Posterior vena cava (tissue), 2 donors: ENCODE measurements around the gene NKIRAS2. TPM values are rescaled to one million over a fixed set of nuclear protein-coding genes. Genes with fewer than 3 reads are reported as not detected.

Experiments used
- DNase-seq: peaks from one replicate; pipeline ENCODE4 v3.0.0-alpha.2; 2020; ENCODE audit warnings: low spot score
- intact Hi-C, 2 donors: fragments of 100-400 bp; cut with DNase I; formaldehyde crosslinking; loops; one replicate each; pipeline versions ENCODE4 v1.14.1 to v1.14.2; 2022 to 2023
- total RNA-seq, 2 donors: library from RNA; stranded (reverse); fragmentation: NEBNext Ultra II Directional; extraction: Animal tissue kit (Norgen Biotek cat#: 25700); gene quantifications; one replicate each; pipeline ENCODE4 v1.2.1, GENCODE V29; 2021
- donor health status: DM: yes; HTN: yes; CAD: no.
- donor health status: DM: yes; HTN: yes; CAD: no.

NKIRAS2 gene
- total RNA-seq, 2 donors from 2014 or later: 28.3 TPM

DNA sequence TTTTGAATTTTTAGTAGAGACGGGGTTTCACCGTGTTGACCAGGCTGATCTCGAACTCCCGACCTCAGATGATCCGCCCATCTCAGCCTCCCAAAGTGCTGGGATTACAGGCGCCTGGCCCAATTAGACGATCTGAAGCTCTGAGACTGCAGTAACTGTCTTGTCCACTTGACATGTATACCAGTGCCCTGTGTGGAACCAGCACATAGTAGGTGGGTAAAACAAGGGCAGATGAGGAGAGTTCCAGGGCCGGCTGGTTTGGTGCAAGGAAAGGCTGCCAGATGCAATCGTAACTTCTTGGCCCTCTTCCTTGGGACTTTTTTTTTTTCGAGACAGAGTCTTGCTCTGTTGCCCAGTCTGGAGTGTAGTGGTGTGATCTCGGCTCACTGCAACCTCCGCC is 27.5 kb downstream of the NKIRAS2 start:
- intact Hi-C loops: no loop called here
- no peak for DNase-seq

DNA sequence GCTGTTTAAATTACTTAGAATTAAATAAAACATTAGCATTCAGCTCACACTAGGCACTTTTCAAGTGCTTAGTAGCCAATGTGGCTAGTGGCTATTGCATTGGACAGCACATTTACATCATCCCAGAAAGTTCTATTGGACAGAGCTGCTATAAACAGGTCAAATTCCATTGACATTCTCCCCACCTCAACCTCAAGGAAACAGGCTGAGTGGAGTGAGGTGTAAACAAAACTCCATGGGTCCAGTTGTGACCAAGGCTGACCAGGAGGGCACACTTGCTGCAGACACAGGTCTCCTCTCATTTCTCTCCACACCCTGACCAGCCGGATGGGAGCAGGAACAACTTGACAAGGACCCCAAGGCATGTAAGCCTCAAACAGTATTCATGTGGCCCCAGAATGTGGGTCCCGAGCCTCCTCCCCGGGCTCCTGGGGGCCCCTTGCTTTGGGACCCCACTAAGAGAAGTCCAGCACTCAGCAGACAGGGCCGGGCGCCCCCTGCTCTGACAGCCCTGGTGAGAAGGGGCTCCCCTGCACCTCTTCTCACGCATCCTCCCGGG is 30.0 kb downstream of the NKIRAS2 start:
- intact Hi-C loops: no loop called here
- DNase-seq: no peak

DNA sequence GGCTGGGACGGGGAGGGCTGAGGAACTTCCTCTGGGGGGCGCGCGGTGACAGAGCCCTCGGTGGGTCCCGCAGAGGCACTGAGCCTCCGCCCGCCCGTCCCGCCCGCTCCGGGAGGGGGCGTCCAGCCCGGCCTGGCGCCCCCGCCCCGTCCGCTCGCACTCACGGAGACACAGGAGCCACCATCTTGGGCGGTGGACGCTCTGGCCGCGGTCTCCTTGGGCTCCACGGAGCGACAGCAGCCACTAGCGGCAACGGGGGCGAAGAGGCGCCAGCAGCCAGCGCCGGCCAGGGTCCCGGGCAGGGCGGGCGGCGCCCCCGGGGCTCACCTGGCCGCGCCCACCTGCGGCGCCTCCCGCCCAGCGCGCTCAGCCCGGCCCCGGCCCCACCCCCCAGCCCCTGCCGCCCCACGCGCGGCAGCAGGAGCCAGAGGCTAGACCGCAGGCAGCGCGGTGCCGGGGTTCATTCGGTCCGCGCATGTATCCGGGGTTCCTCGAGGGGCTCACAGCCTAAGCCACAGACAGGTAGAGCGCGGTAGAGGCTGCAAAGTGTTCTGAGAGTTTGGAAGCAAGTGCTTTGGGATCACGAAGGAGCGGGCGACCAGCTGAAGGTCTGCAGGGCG is 30.6 kb downstream of the NKIRAS2 start, which contains the start of gene C17orf113:
TSS of gene C17orf113 (minus strand) at position 209 of the 620 bp plus-strand sequence. CDS start 7,225 bp downstream, outside the sequence.
- peak; percentile 85 for DNase-seq
- intact Hi-C loops: no loop called here

DNA sequence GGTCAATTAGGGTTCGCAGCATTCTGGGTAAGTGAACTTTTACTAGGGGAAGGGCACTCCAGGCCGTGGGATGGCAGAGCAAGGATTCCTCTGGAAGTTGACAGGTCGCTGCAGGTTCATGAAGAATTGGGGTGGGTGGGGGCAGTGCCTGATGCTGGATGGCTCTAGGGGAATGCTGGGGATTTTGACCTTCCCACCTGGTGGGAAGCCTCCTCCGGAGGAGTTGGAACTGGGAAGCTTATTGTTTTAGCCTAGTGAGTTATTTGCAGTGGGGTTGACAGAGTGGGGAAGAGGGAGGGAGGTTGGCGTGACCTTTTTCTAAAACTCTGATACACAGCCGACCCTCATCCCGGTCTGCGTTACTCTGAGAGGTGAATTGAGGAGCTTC is 31.1 kb downstream of the NKIRAS2 start:
- intact Hi-C loops: no loop called here
- DNase-seq: no peak

DNA sequence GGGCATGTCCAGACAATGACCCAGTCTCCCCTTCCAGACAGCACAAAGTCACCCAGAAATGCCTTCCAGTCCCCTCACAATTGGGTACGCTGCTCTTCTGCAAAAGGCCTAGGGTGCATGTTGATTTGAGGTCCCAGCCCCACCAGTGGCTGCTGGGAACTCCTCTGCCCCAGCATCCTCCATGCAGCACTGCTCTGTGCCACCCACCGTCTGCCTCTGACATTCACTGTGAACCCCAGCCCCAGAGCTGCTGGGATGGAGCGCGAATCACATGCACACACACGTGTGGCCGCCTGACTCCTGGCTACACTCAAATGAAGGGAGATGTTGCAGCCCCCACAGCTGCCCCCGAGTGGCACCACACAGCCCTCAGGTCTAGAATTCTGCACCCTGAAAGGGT is 31.8 kb downstream of the NKIRAS2 start:
- no peak for DNase-seq
- intact Hi-C loops: no loop called here

DNA sequence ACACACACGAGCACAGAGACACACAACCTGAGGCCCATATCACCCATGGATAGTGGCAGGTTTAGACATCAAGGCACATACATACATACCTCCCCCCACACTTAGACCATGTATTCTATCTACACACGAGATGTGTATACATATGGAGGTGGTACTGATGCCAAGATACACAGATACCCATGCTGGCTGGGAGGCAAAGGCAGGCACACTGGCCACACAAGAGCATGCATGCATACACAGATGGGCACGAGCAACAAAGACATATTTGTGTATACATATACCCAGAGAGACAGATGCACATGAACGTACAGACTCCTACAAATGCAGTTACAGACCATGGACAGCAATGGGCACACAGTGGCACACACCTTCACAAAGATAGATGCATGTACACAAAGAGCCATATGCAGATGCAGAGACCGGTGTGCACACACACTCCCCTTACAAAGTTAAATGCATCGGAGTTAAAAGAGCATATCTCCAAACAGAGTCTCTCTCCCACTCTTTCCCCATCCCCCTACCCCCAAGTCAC is 32.5 kb downstream of the NKIRAS2 start:
- DNase-seq: no peak
- intact Hi-C loops: no loop called here

DNA sequence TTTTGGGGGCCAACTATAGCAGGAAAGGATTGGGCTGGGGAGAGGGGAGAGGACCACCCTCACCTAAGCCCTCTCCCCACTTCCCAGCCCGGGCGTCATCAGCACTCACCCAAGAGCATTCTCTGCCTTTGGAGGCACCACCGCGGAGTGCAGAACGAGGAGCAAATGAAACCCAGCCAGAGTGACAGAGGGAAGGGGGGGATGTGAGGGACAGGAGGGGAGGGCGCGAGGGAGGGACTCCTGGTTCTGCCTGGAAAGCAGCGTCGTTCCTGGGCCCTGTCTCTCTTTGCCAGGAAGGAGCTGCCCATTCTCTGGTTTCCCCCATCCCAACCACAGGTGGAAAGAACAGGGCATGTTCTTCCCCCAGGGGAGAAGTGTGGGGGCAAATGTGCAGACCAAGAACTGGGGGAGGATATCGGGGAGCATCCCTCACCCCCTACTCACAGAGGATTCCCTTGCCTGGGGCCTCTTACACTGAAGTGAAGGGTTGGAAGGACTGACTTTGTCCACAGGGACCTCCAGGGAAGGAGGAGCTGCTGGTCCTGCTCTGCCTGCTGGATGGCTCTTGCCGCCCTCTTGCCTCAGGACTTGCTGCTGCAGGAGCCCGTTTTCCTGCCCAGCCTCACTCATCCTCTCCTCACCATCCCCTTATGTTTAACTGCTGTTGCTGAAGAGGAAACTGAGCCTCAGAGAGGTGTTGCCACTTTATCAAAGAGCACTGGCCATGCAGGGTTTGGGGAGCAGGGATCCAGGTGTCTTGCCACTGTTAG is 34.0 kb downstream of the NKIRAS2 start:
- intact Hi-C loops: no loop called here
- no peak for DNase-seq

DNA sequence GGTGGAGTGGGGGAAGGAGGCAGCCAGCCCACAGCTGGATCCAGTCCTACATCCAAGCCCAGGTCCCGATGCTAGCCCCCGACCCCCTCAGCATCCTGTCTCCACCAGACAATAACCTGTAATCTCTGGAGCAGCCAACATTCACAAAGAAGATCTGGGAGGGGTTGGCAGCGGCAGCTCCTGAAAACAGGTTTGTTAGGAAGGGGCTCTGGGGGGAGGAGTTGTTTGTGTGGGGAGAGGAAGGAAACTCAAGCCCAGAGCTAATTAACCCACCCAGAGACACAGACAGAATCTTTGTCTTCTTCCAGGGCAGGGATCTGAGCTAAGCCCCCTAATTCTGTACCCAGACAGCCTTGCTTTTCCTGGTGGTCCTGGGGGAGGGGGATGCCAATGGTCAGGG is 35.1 kb downstream of the NKIRAS2 start:
- intact Hi-C loops: loop anchor here in 1 of 2 donors (5.0 kb wide), 1 partner anchor 103 kb away; no protein-coding TSS in a partner anchor

DNA sequence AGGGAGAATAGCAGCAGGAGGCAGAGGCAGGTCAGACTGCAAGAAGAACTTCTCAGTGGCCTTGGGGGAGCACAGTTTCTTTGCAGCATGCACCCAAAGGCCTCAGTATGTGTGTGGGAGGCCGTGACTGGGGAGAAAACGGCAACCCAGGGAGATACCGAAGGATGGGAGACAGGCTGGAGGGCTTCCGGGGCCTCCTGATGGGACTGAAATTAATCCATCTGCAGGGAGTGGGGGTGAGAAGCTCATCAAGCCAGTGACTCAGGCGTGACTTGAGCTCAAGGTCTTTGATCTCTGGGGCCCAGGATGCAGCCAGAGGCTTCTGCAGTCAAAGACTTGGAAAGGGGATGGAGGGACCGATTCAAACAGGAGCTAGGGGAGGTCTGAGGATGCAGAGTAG is 35.6 kb downstream of the NKIRAS2 start:
- intact Hi-C loops: loop anchor here in 1 of 2 donors (5.0 kb wide), 1 partner anchor 103 kb away; no protein-coding TSS in a partner anchor
- DNase-seq: no peak

More for the DNA sequence above, 35.1 kb downstream of the NKIRAS2 start:
- no peak for DNase-seq

DNA sequence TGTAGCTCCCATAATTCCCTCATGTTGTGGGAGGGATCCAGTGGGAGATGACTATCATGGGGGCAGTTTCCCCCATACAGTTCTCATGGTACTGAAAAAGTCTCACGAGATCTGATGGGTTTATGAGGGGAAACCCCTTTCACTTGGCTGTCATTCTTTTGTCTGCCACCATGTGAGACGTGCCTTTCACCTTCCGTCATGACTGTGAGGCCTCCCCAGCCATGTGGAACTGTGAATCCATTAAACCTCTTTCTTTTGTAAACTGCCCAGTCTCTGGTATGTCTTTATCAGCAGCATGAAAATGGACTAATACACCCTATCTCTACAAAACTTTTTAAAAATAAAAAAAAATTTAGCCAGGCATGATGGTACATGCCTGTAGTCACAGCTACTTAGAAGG is 36.7 kb downstream of the NKIRAS2 start:
- DNase-seq: no peak
- intact Hi-C loops: loop anchor here in 1 of 2 donors (5.0 kb wide), 1 partner anchor 104 kb away; no protein-coding TSS in a partner anchor

DNA sequence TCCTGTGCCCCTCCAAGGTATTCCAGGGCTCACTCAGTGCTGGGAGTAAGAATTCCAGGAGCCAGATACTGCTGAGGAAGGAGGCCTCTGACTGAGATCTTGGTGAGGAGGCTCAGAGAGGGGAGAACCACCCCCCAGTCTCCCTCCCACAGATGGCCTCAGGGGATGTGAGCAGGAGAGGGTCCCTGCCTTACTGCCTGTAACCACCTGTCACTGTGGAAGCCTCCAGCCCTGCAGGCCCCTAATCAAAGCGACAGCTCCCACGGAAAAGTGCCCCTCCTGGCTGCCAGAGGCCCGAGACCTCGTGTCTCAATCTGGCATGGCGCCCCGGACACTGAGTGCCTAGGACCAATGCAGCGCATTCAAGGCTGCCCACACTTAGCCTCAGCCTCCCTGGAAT is 38.2 kb downstream of the NKIRAS2 start:
- no peak for DNase-seq
- intact Hi-C loops: loop anchor here in 1 of 2 donors (5.0 kb wide), 1 partner anchor 106 kb away; no protein-coding TSS in a partner anchor

DNA sequence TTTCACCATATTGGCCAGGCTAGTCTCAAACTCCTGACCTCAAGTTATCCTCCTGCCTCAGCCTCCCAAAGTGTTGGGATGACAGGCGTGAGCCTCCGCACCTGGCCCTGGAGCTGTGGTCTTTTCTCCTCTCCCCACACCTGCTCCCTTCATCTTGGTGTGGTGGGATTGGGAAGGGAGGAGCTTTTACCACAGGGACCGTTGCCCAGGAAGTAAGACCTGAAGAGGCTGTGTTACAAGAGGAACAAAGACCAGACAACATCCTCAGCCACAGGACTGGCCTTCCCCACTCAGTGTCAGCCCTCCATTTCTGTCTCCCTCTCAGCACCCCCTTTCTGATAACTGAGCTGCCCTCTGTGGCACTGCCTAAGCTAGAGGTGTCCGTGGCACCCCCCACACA is 39.9 kb downstream of the NKIRAS2 start:
- no peak for DNase-seq
- intact Hi-C loops: loop anchor here in 1 of 2 donors (5.0 kb wide), 1 partner anchor 108 kb away; no protein-coding TSS in a partner anchor

DNA sequence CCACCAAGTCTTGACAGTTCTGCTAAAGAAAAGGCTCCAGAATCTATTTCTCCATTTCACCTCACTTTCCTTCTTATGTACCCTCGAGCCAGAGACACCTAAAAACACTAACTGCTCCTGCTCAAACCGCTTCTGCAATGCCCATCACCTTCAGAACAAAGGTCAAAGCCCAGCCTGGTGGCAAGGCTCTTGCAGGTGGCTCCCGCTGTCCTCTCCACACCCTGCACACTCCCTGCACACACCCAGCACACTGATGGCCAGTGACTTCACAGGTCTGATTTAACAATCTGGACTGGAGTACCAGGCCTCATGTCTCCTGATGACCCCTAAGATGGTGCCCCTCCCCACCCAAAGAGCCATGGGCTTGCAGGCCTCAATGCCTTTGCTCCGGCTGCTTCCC is 40.3 kb downstream of the NKIRAS2 start:
- DNase-seq: no peak
- intact Hi-C loops: no loop called here

DNA sequence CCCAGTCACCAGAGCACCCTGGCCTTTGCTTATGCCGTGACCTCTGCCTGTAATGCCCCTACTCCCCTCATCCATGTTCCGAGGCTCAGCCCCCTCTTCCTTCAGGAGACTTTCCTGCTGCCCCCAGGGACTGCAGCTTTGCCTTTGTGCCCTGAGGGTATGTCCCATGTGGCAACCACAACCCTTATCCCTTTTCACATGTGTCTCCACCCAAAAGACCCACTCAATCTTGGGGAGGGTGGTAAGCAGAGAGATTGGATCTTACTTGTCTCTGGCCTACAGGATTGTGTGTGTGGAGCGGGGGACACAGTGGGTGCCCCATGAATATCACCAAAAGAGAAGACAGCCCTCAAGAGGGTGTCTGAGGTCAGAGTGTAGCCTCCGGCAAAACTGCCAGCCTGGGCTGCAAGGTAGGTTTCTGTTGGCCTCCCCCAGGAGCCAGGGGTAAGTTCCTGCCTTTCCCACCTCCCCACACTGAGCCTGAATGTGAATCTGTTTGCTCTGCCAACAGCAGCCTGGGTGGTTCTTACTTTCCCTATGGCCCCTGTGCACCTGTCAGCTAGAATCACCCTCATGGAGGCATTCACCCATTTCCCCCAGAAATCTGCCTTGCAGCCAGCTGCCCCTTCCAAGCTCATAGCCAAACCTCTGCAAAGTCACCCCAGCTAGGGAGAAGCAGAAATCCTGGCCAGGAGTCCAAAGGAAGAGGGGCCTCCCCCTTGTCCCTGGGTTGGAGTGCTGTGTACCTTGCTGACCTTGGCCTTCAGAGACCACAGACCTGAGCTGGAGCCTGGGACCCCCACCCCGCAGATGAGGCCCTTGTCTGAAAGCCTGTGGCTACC is 42.0 kb downstream of the NKIRAS2 start:
- no peak for DNase-seq
- intact Hi-C loops: no loop called here

DNA sequence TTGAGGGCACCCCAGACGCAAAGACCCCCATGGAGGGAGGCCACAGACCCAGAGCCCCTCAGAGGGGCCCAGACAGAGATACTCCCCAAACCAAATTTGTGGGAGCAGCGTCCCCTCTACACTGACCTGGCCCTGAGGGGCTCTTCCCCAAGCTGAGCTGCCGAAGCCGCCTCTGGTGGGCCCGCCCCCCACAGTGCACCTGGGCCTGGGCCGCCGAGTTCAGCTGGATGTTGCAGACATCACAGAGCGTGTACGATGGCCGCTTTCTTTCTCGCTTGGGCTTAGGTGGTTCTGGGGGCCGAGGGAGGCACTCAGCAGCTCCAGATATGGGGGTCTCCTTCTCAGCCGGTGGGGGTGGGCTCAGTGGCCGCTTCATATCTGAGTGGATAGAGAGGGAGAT is 42.8 kb downstream of the NKIRAS2 start:
- DNase-seq: no peak
- intact Hi-C loops: no loop called here

DNA sequence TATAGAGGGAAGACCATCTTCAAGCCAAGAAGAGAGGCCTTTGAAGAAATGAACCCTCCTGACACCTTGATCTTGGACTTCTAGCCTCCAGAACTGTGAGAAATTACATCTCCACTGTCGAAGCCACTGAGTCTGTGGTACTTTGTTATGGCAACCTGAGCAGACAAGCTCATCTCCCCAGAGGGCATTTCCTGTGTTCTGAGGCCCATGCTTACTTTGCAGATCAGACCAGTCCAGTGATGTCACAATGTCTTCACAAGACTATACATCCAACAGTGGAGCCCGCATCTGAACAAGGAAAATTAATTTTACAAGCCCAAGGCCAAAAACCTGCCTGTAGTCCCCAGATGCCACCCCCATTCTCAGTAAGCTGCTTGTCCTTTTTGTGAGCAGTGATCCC is 45.3 kb downstream of the NKIRAS2 start:
- intact Hi-C loops: loop anchor here in 1 of 2 donors (5.0 kb wide), 1 partner anchor 847 kb away; no protein-coding TSS in a partner anchor
- no peak for DNase-seq

DNA sequence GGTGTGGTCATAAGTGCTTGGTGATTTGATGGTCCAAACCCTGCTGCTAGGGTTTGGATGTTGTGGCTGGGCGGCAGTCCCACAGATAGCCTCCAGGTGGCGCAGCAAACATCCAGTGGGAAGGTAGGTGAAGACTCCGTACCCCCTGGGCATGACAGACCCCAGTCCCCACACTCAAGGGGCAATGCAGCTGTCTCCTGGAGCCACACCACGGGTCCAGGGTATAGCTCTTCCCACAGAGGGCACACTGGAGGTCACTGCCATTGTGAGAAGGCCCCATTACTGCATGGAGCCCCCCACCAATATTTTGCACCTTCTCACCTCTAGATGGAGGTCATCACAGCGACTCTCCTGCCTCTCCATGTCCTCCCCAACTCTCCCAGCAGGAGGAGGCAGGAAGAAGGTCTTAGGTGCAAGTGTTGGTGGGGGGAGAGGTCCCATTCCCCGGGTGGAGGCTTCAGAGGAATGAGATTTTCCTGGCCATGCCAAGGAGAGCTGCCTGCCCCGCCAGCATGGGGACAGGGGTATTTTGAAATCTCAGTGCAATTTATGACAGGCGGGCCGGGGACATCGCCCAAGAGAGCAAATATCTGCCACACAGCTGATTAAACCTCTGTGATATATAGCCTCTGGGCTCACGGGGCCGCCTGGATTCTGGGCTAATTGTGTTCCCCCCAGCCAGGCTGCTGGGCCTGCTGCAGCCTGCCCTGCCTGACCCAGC is 47.6 kb downstream of the NKIRAS2 start:
- DNase-seq: peak; percentile 88
- intact Hi-C loops: loop anchor here in 1 of 2 donors (5.0 kb wide), 1 partner anchor 845 kb away; no protein-coding TSS in a partner anchor

DNA sequence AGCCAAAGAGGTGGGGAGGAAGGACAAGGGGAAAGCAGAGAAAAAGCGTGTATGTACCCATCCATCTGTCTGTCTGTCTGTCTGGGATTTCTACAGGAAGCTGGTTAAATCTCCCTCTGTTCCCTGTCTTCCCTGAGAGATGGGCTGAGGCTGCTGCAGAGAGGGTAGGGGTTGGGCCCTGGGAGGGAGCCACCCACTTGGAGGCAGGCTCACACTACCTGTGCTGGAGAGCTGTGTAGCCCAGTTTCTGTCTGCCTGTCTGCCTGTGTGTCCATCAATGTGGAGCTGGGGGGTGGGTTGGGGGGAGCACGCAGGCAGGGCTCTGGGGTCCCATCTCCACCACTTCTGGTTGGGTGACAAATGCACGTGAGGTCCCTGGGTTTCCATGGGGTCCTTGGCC is 49.1 kb downstream of the NKIRAS2 start:
- DNase-seq: no peak
- intact Hi-C loops: loop anchor here in 1 of 2 donors (5.0 kb wide), 1 partner anchor 843 kb away; no protein-coding TSS in a partner anchor
